Activated T-helper 17 cell treated with anti-CD3 and anti-CD28 coated beads, Interleukin-2, amount 50 U/mL, for 72 hours (primary cell): ENCODE data around the gene PKD2. TPM values are rescaled to one million over a fixed set of nuclear protein-coding genes. Genes with fewer than 3 reads are reported as not detected.
A peak's percentile ranks its signal among the peaks of the same experiment; 100 is the strongest.
"Not testable (repeated sequence)": the region's sequence is repeated elsewhere in the genome, so short reads cannot be mapped to it uniquely, and the experiment has no call there.

Source experiments
- ATAC-seq: fragments of 150-1000 bp; cut with Tn5 transposase; replicated peaks from 2 replicates; pipeline ENCODE4 v1.10.0; 2021; ENCODE audit warnings: mild to moderate bottlenecking, moderate library complexity
- H3K27ac Mint-ChIP-seq: one replicate; pipeline ENCODE4 v1.8.0; 2022; ENCODE audit warnings: mixed read lengths
- H3K27me3 Mint-ChIP-seq: one replicate; pipeline ENCODE4 v1.8.0; 2022; ENCODE audit warnings: mixed read lengths
- H3K36me3 Mint-ChIP-seq: one replicate; pipeline ENCODE4 v1.8.0; 2022; ENCODE audit warnings: low read depth, mild to moderate bottlenecking, mixed read lengths
- H3K4me1 Mint-ChIP-seq: one replicate; pipeline ENCODE4 v1.8.0; 2022; ENCODE audit warnings: mixed read lengths
- H3K4me3 Mint-ChIP-seq: one replicate; pipeline ENCODE4 v1.8.0; 2022; ENCODE audit warnings: mild to moderate bottlenecking, mixed read lengths
- H3K9me3 Mint-ChIP-seq: one replicate; pipeline ENCODE4 v1.8.0; 2022; ENCODE audit warnings: mixed read lengths
- total RNA-seq, 2 donors: library from RNA; stranded (reverse); gene quantifications; one replicate each; pipeline ENCODE4 v1.2.3, GENCODE V29; 2022

The PKD2 gene
- total RNA-seq, 2 donors from 2014 or later = 7.3 to 12.7 TPM

- no peaks in the 10 kb centered on the region for H3K9me3 Mint-ChIP-seq
- H3K27me3 Mint-ChIP-seq = peaks cover 23% of the 10 kb centered on the region
- H3K4me1 Mint-ChIP-seq = peaks cover 6% of the 10 kb centered on the region
- ATAC-seq = no peak
- no peaks in the 10 kb centered on the region for H3K36me3 Mint-ChIP-seq
- no peak overlapping the region for H3K4me3 Mint-ChIP-seq
- no peak overlapping the region for H3K27ac Mint-ChIP-seq
Observed at GRCh38 chr4:87979810-87980209, 27.6 kb upstream of the PKD2 start.

GRCh38 chr4:87981486-87981885 lies 25.9 kb upstream of the PKD2 start:
- Mint-ChIP-seq H3K4me3 (no peak overlapping the region), H3K4me1 (no peaks in the 10 kb centered on the region), H3K27ac (no peak overlapping the region), H3K36me3 (no peaks in the 10 kb centered on the region), H3K27me3 (peaks cover 22% of the 10 kb centered on the region), H3K9me3 (no peaks in the 10 kb centered on the region)
- no peak for ATAC-seq

- Mint-ChIP-seq H3K27me3 (peaks cover 22% of the 10 kb centered on the region), H3K4me3 (no peak overlapping the region), H3K36me3 (no peaks in the 10 kb centered on the region), H3K9me3 (no peaks in the 10 kb centered on the region), H3K27ac (no peak overlapping the region), H3K4me1 (no peaks in the 10 kb centered on the region)
- no peak for ATAC-seq
Observed at GRCh38 chr4:87982036-87982435, 25.4 kb upstream of the PKD2 start.

GRCh38 chr4:87982446-87983010 lies 24.9 kb upstream of the PKD2 start:
- H3K4me1 Mint-ChIP-seq = no peaks in the 10 kb centered on the region
- H3K9me3 Mint-ChIP-seq = no peaks in the 10 kb centered on the region
- H3K27ac Mint-ChIP-seq = no peak overlapping the region
- ATAC-seq = no peak
- peaks cover 20% of the 10 kb centered on the region for H3K27me3 Mint-ChIP-seq
- no peaks in the 10 kb centered on the region for H3K36me3 Mint-ChIP-seq
- H3K4me3 Mint-ChIP-seq = no peak overlapping the region

GRCh38 chr4:87983996-87984395 lies 23.4 kb upstream of the PKD2 start:
- Mint-ChIP-seq H3K4me3 (no peak overlapping the region), H3K9me3 (no peaks in the 10 kb centered on the region), H3K4me1 (no peaks in the 10 kb centered on the region), H3K36me3 (no peaks in the 10 kb centered on the region), H3K27me3 (peaks cover 16% of the 10 kb centered on the region), H3K27ac (no peak overlapping the region)
- ATAC-seq = no peak

GRCh38 chr4:87985097-87985886 lies 22.1 kb upstream of the PKD2 start:
- H3K4me1 Mint-ChIP-seq = no peaks in the 10 kb centered on the region
- H3K36me3 Mint-ChIP-seq = no peaks in the 10 kb centered on the region
- H3K27me3 Mint-ChIP-seq = peaks cover 13% of the 10 kb centered on the region
- no peaks in the 10 kb centered on the region for H3K9me3 Mint-ChIP-seq
- H3K27ac Mint-ChIP-seq = no peak overlapping the region
- no peak overlapping the region for H3K4me3 Mint-ChIP-seq
- peak; percentile 86 for ATAC-seq

GRCh38 chr4:87985887-87986200 lies 21.6 kb upstream of the PKD2 start:
- no peak overlapping the region for H3K27ac Mint-ChIP-seq
- peaks cover 13% of the 10 kb centered on the region for H3K27me3 Mint-ChIP-seq
- no peaks in the 10 kb centered on the region for H3K36me3 Mint-ChIP-seq
- no peaks in the 10 kb centered on the region for H3K4me1 Mint-ChIP-seq
- no peak overlapping the region for H3K4me3 Mint-ChIP-seq
- ATAC-seq = no peak
- H3K9me3 Mint-ChIP-seq = no peaks in the 10 kb centered on the region

GRCh38 chr4:87986508-87986907 lies 20.9 kb upstream of the PKD2 start:
- no peaks in the 10 kb centered on the region for H3K4me1 Mint-ChIP-seq
- no peaks in the 10 kb centered on the region for H3K9me3 Mint-ChIP-seq
- H3K36me3 Mint-ChIP-seq = no peaks in the 10 kb centered on the region
- no peak overlapping the region for H3K27ac Mint-ChIP-seq
- no peak for ATAC-seq
- peaks cover 13% of the 10 kb centered on the region for H3K27me3 Mint-ChIP-seq
- no peak overlapping the region for H3K4me3 Mint-ChIP-seq

GRCh38 chr4:87989765-87990164 lies 17.7 kb upstream of the PKD2 start:
- Mint-ChIP-seq H3K27me3 (peaks cover 5% of the 10 kb centered on the region), H3K36me3 (no peaks in the 10 kb centered on the region), H3K4me1 (peaks cover 6% of the 10 kb centered on the region), H3K4me3 (no peak overlapping the region), H3K27ac (no peak overlapping the region), H3K9me3 (no peaks in the 10 kb centered on the region)
- no peak for ATAC-seq

- Mint-ChIP-seq H3K27me3 (peaks cover 4% of the 10 kb centered on the region), H3K36me3 (no peaks in the 10 kb centered on the region), H3K9me3 (no peaks in the 10 kb centered on the region), H3K27ac (no peak overlapping the region), H3K4me3 (no peak overlapping the region), H3K4me1 (peaks cover 6% of the 10 kb centered on the region)
- no peak for ATAC-seq
Observed at GRCh38 chr4:87995435-87995834, 12.0 kb upstream of the PKD2 start.

- H3K36me3 Mint-ChIP-seq, H3K27ac Mint-ChIP-seq, H3K27me3 Mint-ChIP-seq, ATAC-seq, H3K4me1 Mint-ChIP-seq, H3K9me3 Mint-ChIP-seq, H3K4me3 Mint-ChIP-seq: not testable (repeated sequence)
Observed at GRCh38 chr4:87999191-87999691, 8.2 kb upstream of the PKD2 start.

GRCh38 chr4:88001871-88002270 lies 5.6 kb upstream of the PKD2 start:
- Mint-ChIP-seq H3K4me3 (no peak overlapping the region), H3K9me3 (no peaks in the 10 kb centered on the region)

GRCh38 chr4:88002786-88003185 lies 4.6 kb upstream of the PKD2 start:
- no peak for ATAC-seq
- Mint-ChIP-seq H3K27me3 (no peaks in the 10 kb centered on the region), H3K36me3 (peaks cover 5% of the 10 kb centered on the region), H3K27ac (no peak overlapping the region), H3K4me1 (peaks cover 7% of the 10 kb centered on the region), H3K9me3 (no peaks in the 10 kb centered on the region), H3K4me3 (no peak overlapping the region)

More at GRCh38 chr4:88001871-88002270, 5.6 kb upstream of the PKD2 start:
- Mint-ChIP-seq H3K36me3 (peaks cover 3% of the 10 kb centered on the region), H3K27me3 (no peaks in the 10 kb centered on the region), H3K27ac (no peak overlapping the region), H3K4me1 (peaks cover 5% of the 10 kb centered on the region)
- ATAC-seq = no peak

GRCh38 chr4:88003261-88003660 lies 4.2 kb upstream of the PKD2 start:
- peaks cover 7% of the 10 kb centered on the region for H3K4me1 Mint-ChIP-seq
- H3K9me3 Mint-ChIP-seq = no peaks in the 10 kb centered on the region
- no peak overlapping the region for H3K27ac Mint-ChIP-seq
- no peaks in the 10 kb centered on the region for H3K27me3 Mint-ChIP-seq
- no peak overlapping the region for H3K4me3 Mint-ChIP-seq
- H3K36me3 Mint-ChIP-seq = peaks cover 5% of the 10 kb centered on the region
- ATAC-seq = no peak

- no peak overlapping the region for H3K27ac Mint-ChIP-seq
- no peaks in the 10 kb centered on the region for H3K9me3 Mint-ChIP-seq
Observed at GRCh38 chr4:88005076-88005475, 2.4 kb upstream of the PKD2 start.

More at GRCh38 chr4:88005076-88005475, 2.4 kb upstream of the PKD2 start:
- Mint-ChIP-seq H3K4me1 (peaks cover 12% of the 10 kb centered on the region), H3K36me3 (peaks cover 5% of the 10 kb centered on the region), H3K27me3 (no peaks in the 10 kb centered on the region), H3K4me3 (no peak overlapping the region)
- no peak for ATAC-seq
